HPDE6-E6E7 (cell line): Measurements from ENCODE around the gene SMARCA4.
"Not testable (repeated sequence)": the region's sequence is repeated elsewhere in the genome, so short reads cannot be mapped to it uniquely, and the experiment has no call there.

ENCODE experiments used
- DNase-seq: peaks from one replicate; pipeline ENCODE4 v3.0.0; 2011; ENCODE audit warnings: missing footprints; ENCODE audit errors: extremely low spot score

SMARCA4 gene

GRCh38 chr19:10928563-10929401, 32.0 kb upstream of the SMARCA4 start, which contains the start of the genes TIMM29 and YIPF2:
TSS of gene TIMM29 (plus strand) at chr19:10928811. CDS start at chr19:10928823, 12 bp downstream.
TSS of gene YIPF2 (minus strand) at chr19:10928639. CDS start at chr19:10928410, 229 bp downstream.
- DNase-seq, result peak; percentile 97

GRCh38 chr19:10929402-10929794, 31.4 kb upstream of the SMARCA4 start:
- DNase-seq, result no peak

GRCh38 chr19:10935371-10936059, 25.3 kb upstream of the SMARCA4 start:
- no peak for DNase-seq

- DNase-seq, result no peak
Observed at GRCh38 chr19:10936661-10937084, 24.2 kb upstream of the SMARCA4 start.

- not testable (repeated sequence) for DNase-seq
Observed at GRCh38 chr19:10941649-10942048, 19.2 kb upstream of the SMARCA4 start.

GRCh38 chr19:10943412-10943811, 17.4 kb upstream of the SMARCA4 start:
- DNase-seq, result not testable (repeated sequence)

- DNase-seq, result no peak
Observed at GRCh38 chr19:10945264-10945663, 15.6 kb upstream of the SMARCA4 start.

GRCh38 chr19:10946958-10947657, 13.7 kb upstream of the SMARCA4 start:
- no peak for DNase-seq

- peak; percentile 61 for DNase-seq
Observed at GRCh38 chr19:10952809-10953208, 8.0 kb upstream of the SMARCA4 start.

GRCh38 chr19:10959277-10959968, 1.4 kb upstream of the SMARCA4 start:
- DNase-seq, result not testable (repeated sequence)

- DNase-seq, result no peak
Observed at GRCh38 chr19:10961073-10961860, 437 bp downstream of the SMARCA4 start.

- DNase-seq, result no peak
Observed at GRCh38 chr19:10962863-10963262, 2.0 kb downstream of the SMARCA4 start.

GRCh38 chr19:10963865-10964264, 3.0 kb downstream of the SMARCA4 start:
- no peak for DNase-seq

- no peak for DNase-seq
Observed at GRCh38 chr19:10964903-10965302, 4.1 kb downstream of the SMARCA4 start.

GRCh38 chr19:10965398-10965797, 4.6 kb downstream of the SMARCA4 start:
- no peak for DNase-seq

- no peak for DNase-seq
Observed at GRCh38 chr19:10966809-10967208, 6.0 kb downstream of the SMARCA4 start.

- no peak for DNase-seq
Observed at GRCh38 chr19:10968527-10969135, 7.8 kb downstream of the SMARCA4 start.

- no peak for DNase-seq
Observed at GRCh38 chr19:10971107-10971726, 10.4 kb downstream of the SMARCA4 start.

- no peak for DNase-seq
Observed at GRCh38 chr19:10975374-10976130, 14.7 kb downstream of the SMARCA4 start.
